ENCODE data around the gene TUBB4A. TPM values are rescaled to one million over a fixed set of nuclear protein-coding genes. Genes with fewer than 3 reads are reported as not detected.

Gene TUBB4A
- total and polyA plus RNA-seq, 2 of the 8 experiments (the other 6 are each of a cell fraction or from before 2014, with no cell fraction given): 16.8 to 30.4 TPM

DNA sequence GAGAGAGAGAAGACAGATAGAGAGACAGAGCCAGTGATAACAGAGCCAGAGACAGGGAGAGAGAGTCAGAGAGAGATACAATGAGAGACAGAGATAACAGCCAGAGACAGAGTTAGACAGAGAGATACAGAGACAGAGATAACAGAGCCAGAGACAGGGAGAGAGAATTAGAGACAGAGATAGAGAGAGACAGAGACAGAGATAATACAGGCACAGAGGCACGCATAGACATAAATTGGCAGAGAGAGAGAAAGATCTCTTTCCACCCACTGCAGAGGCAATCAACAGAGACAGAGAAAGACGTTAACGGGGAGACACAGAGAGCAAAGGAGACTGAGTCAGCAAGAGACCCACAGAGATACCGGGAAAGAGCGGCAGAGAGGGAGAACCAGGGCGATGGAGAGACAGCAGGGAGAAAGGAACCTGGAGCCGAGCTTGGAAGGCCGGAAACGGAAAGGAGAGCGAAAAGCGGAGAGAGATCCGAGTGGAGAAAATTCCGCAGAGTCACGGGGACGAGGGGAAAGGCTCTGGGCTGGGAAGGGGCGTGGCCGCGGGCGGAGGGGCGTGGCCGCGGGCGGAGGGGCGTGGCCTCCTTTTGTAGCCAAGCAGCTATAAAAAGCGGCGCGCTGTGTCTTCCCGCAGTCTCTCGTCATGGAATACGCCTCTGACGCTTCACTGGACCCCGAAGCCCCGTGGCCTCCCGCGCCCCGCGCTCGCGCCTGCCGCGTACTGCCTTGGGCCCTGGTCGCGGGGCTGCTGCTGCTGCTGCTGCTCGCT lies 28.5 kb upstream of the TUBB4A start, which contains the start of gene TNFSF9:
Gene TNFSF9 (plus strand): TSS at position 641 of the 777 bp plus-strand sequence. CDS start 11 bp downstream, at position 652.
- peak within 1 kb of the TSS; percentile 90; the same call in 1 of the 2 replicates for H2AK5ac ChIP-seq (ENCODE audit: low read depth, low read length)
- peak within 1 kb of the TSS; percentile 3 for H3K4ac ChIP-seq (replicated peaks; ENCODE audit: insufficient read length, low read depth, low read length)
- H3K79me1 ChIP-seq (ENCODE audit: low read depth, low read length): peaks cover 4% of the 10 kb centered on the region
- H3K4me1 ChIP-seq (replicated peaks in 1 of 4; ENCODE audit: control insufficient read depth in 3 of 4, insufficient read depth in 4 of 4, low read length in 3 of 4): peaks cover 5 to 29% (median 19%) of the 10 kb centered on the region in 4 experiments
- peak within 1 kb of the TSS; percentile 98 to 100 for H3K4me2 ChIP-seq (ENCODE audit: insufficient read depth in 1 of 2, low read depth in 2 of 2, low read length in 2 of 2)
- H3K23me2 ChIP-seq (ENCODE audit: low read depth, low read length): peaks cover 20% of the 10 kb centered on the region
- peak within 1 kb of the TSS; percentile 94; the same call in 1 of the 2 replicates for H2BK12ac ChIP-seq (ENCODE audit: low read depth, low read length)
- H3K4me3 ChIP-seq (ENCODE audit: extremely low read depth in 1 of 4, insufficient read depth in 2 of 4, low read depth in 3 of 4, low read length in 4 of 4): peak within 1 kb of the TSS; percentile 68 to 89 (median 72)
- H2AFZ ChIP-seq (ENCODE audit: low read length): peak within 1 kb of the TSS; percentile 96; the same call in 1 of the 2 replicates
- no peaks in the 10 kb centered on the region; a peak in 1 of 8 replicates for H3K36me3 ChIP-seq (ENCODE audit: control insufficient read depth in 2 of 4, insufficient read depth in 4 of 4, low read length in 3 of 4)
- ChIA-PET POLR2A (ENCODE audit: partially characterized antibody) (interaction anchor here (0.6 to 6.7 kb wide), 25 partner anchors 9 to 243 kb away, joined by 3 to 72 read pairs (median 3); partner anchors contain the start of genes CD70, GPR108 and SLC25A23), CTCF (ENCODE audit: partially characterized antibody) (interaction anchor here (0.6 to 1.4 kb wide), 3 partner anchors 21 to 239 kb away, joined by 3 to 4 read pairs (median 3); no protein-coding TSS in a partner anchor)
- peak within 1 kb of the TSS; percentile 16 for H2BK120ac ChIP-seq (replicated peaks; ENCODE audit: low read depth, low read length)
- FAIRE-seq: no peak
- H4K91ac ChIP-seq (replicated peaks; ENCODE audit: insufficient read length, low read length): peak within 1 kb of the TSS; percentile 22
- H3K9ac ChIP-seq (replicated peaks in 1 of 4; ENCODE audit: extremely low read depth in 1 of 4, low read depth in 3 of 4, low read length in 3 of 4): peak within 1 kb of the TSS; percentile 34 to 83 (median 58)
- H3K56ac ChIP-seq (replicated peaks; ENCODE audit: insufficient read length, low read depth, low read length): peak within 1 kb of the TSS; percentile 43
- peak in 1 of 2 experiments; percentile 96 for DNase-seq (ENCODE audit: low read depth in 1 of 2, low spot score in 2 of 2)
- peak within 1 kb of the TSS; percentile 93 for H3K18ac ChIP-seq (ENCODE audit: extremely low read depth, low read length)
- H3K79me2 ChIP-seq (ENCODE audit: control insufficient read depth in 1 of 2, insufficient read depth in 2 of 2, low read length in 2 of 2): no peaks in the 10 kb centered on the region
- no peak within 1 kb of the TSS for H4K8ac ChIP-seq (ENCODE audit: extremely low read depth, insufficient read depth, low read length)
- H3K27me3 ChIP-seq (replicated peaks in 1 of 4; ENCODE audit: control insufficient read depth in 3 of 4, extremely low read depth in 1 of 4, insufficient read depth in 3 of 4, low read length in 3 of 4): peaks cover 17 to 42% (median 39%) of the 10 kb centered on the region in 4 experiments
- WGBS, 2 experiments (ENCODE audit: extremely low coverage in 1 of 2, insufficient coverage in 1 of 2, insufficient read length in 1 of 2, insufficient replicate concordance in 2 of 2, low coverage in 1 of 2, low lambda C conversion rate in 2 of 2, missing lambda C conversion rate in 1 of 2): 3% methylated on average over 30 of the region's 44 CpGs; no CpG with 5 or more reads in 1 of the 2 experiments
- no peak within 1 kb of the TSS for H3K27ac ChIP-seq (ENCODE audit: low read depth, low read length)
- peak within 1 kb of the TSS; percentile 90; the same call in 1 of the 2 replicates for H2BK20ac ChIP-seq (ENCODE audit: low read length)
- H3K9me3 ChIP-seq (ENCODE audit: insufficient read depth in 2 of 2, low read depth in 1 of 2, low read length in 1 of 2): no peaks in the 10 kb centered on the region
- no peak within 1 kb of the TSS for H3K14ac ChIP-seq (ENCODE audit: insufficient read length)
- H4K5ac ChIP-seq (ENCODE audit: insufficient read length, low read depth, low read length): peak within 1 kb of the TSS; percentile 55
- H2BK15ac ChIP-seq (ENCODE audit: low read length): peak within 1 kb of the TSS; percentile 97; the same call in 1 of the 2 replicates
- H3K23ac ChIP-seq (ENCODE audit: insufficient read length): no peak within 1 kb of the TSS
- peak within 1 kb of the TSS; percentile 66; the same call in 1 of the 2 replicates for H2BK5ac ChIP-seq (ENCODE audit: low read depth, low read length)
- peaks cover 0 to 4% of the 10 kb centered on the region in 2 experiments for H4K20me1 ChIP-seq (replicated peaks in 1 of 2; ENCODE audit: control insufficient read depth in 1 of 2, insufficient read depth in 2 of 2, low read length in 2 of 2)
- TF ChIP-seq CBX5 (IDR thresholded peaks at IDR 0.05; ENCODE audit: low read depth, low read length) (no peak), TBP (IDR thresholded peaks at IDR 0.05; ENCODE audit: low read depth, low read length) (peak; percentile 95), TEAD4 (IDR thresholded peaks at IDR 0.05; ENCODE audit: low read depth, low read length) (no peak), RBBP5 (IDR thresholded peaks at IDR 0.05; ENCODE audit: borderline replicate concordance, low read depth, low read length) (no peak), CEBPB (IDR thresholded peaks at IDR 0.05; ENCODE audit: low read depth, low read length) (no peak), SP1 (IDR thresholded peaks at IDR 0.05; ENCODE audit: low read depth, low read length) (peak; percentile 64; the same call in 1 of the 2 replicates), BACH1 (IDR thresholded peaks at IDR 0.05; ENCODE audit: low read length) (peak; percentile 87), GTF2F1 (IDR thresholded peaks at IDR 0.05; ENCODE audit: borderline replicate concordance, low read depth, low read length) (no peak), TAF1 (IDR thresholded peaks at IDR 0.05; ENCODE audit: low read depth, low read length) (peak; percentile 89), POLR2AphosphoS5 (IDR thresholded peaks at IDR 0.05; ENCODE audit: low read depth, low read length) (peak; percentile 89; the same call in 1 of the 2 replicates), SRF (IDR thresholded peaks at IDR 0.05; ENCODE audit: low read depth, low read length) (no peak), SAP30 (IDR thresholded peaks at IDR 0.05; ENCODE audit: insufficient read depth, insufficient replicate concordance, low read length) (no peak)

Measured in H1 (cell line).